Peyer's patch (tissue), 4 donors: ENCODE results near the gene ATP2B2. TPM values are rescaled to one million over a fixed set of nuclear protein-coding genes. Genes with fewer than 3 reads are reported as not detected.

Source experiments
- DNase-seq, 3 donors: peaks; one replicate each; pipeline ENCODE4 v3.0.0-alpha.2; 2017 to 2019
- H3K27ac ChIP-seq, 4 donors: fragments of 200-600 bp; sonication (generic); one replicate each; pipeline ENCODE4 v1.5.1; 2016 to 2019
- H3K27me3 ChIP-seq, 2 donors: fragments of 200-600 bp; sonication (generic); one replicate each; pipeline ENCODE4 v1.5.1; 2019
- H3K36me3 ChIP-seq, 3 donors: fragments of 200-600 bp; sonication (generic); one replicate each; pipeline ENCODE4 v1.5.1; 2016 to 2019
- H3K4me1 ChIP-seq, 4 donors: fragments of 200-600 bp; sonication (generic); one replicate each; pipeline ENCODE4 v1.5.1; 2016 to 2019
- H3K4me3 ChIP-seq, 4 donors: fragments of 200-600 bp; sonication (generic); 1 replicate in 3 of 4; 2 replicates in 1 of 4; pipeline ENCODE4 v1.5.1; 2016 to 2019; ENCODE audit warnings: mild to moderate bottlenecking in 1 of 4
- H3K9me3 ChIP-seq, 4 donors: fragments of 200-600 bp; sonication (generic); one replicate each; pipeline ENCODE4 v1.5.1; 2016 to 2019; ENCODE audit warnings: mild to moderate bottlenecking in 1 of 4
- POLR2A ChIP-seq, 2 donors: fragments of 450-650 bp; IDR thresholded peaks; one replicate each; pipeline ENCODE4 v1.5.1; 2017; ENCODE audit warnings: antibody characterized with exemption in 2 of 2, mild to moderate bottlenecking in 2 of 2, moderate library complexity in 2 of 2
- total RNA-seq, 4 donors: library from RNA; depleted of rRNA; stranded (reverse); fragments of >200 nt; gene quantifications; one replicate each; pipeline ENCODE4 v1.1.0, GENCODE V29; 2016
- TF ChIP-seq, protein P1 (sequence below), 6 experiments: fragments of 450-650 bp in 4 of 6; fragments of 200-600 bp in 2 of 6; sonication (generic) in 1 of 6; IDR thresholded peaks; one replicate each; pipeline ENCODE4 v1.5.1; 2017 to 2019; ENCODE audit warnings: antibody characterized with exemption in 6 of 6, mild to moderate bottlenecking in 3 of 6, moderate library complexity in 1 of 6

Gene ATP2B2
- total RNA-seq, 4 donors from 2014 or later = not detected

DNA sequence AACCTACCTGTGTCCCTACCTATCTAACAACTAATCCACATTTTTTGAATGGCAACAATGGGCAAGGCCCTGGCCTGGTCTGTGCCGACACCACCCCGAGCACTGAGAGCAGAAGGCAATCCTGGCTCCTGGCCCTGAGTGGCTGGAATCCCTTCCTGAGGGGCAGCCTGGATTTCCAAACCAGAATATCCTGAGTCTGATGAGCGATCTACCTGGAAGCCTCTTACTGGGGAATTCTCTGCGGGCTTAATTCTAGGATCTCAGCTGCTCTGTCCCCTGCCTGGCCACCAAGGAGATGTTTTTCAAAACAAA, 22.1 kb downstream of the ATP2B2 start:
- Histone ChIP-seq H3K27me3 (no peaks in the 10 kb centered on the region), H3K9me3 (no peaks in the 10 kb centered on the region), H3K36me3 (no peaks in the 10 kb centered on the region), H3K27ac (no peak overlapping the region), H3K4me1 (no peaks in the 10 kb centered on the region), H3K4me3 (no peak overlapping the region)
- no peak for DNase-seq
- TF ChIP-seq POLR2A (IDR thresholded peaks at IDR 0.05) = no peak
- TF ChIP-seq, protein P1, sequence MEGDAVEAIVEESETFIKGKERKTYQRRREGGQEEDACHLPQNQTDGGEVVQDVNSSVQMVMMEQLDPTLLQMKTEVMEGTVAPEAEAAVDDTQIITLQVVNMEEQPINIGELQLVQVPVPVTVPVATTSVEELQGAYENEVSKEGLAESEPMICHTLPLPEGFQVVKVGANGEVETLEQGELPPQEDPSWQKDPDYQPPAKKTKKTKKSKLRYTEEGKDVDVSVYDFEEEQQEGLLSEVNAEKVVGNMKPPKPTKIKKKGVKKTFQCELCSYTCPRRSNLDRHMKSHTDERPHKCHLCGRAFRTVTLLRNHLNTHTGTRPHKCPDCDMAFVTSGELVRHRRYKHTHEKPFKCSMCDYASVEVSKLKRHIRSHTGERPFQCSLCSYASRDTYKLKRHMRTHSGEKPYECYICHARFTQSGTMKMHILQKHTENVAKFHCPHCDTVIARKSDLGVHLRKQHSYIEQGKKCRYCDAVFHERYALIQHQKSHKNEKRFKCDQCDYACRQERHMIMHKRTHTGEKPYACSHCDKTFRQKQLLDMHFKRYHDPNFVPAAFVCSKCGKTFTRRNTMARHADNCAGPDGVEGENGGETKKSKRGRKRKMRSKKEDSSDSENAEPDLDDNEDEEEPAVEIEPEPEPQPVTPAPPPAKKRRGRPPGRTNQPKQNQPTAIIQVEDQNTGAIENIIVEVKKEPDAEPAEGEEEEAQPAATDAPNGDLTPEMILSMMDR (IDR thresholded peaks at IDR 0.05) = no peak

DNA sequence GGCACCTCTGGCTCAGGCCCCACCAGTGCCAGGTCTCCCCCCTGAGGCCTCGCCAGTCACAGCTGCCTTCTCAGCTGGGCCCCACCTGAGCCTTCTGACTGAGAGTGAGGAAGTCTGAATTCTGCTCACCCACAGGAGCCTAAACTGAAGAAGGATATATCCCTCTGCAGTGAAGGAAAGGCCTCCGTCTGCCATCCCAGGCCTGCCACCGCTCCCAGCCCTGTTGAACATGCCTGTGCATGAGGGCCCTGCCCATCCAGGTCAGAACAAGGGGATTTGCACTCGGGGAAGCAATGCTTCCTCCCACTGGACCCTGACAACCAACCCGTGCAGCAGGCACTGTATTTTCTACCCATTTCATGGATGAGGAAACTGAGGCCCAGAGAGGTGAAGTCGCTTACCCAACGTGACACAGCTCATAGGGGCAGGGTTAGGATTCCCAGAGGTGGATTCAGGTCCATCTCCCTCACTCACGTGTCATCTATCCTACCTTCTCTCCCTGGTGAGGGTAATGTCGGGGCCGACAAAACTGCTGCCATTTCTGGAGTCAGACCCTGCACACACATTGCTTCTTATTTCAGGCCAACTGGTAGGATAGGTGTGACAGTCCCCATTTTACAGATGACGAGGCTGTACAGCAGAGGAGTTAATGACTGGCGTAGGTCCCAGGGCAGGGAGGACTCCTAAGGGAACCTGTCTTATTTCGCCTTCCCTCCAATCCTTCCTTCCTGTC, 22.6 kb downstream of the ATP2B2 start:
- H3K27ac ChIP-seq = no peak overlapping the region
- no peak for TF ChIP-seq POLR2A (IDR thresholded peaks at IDR 0.05)
- TF ChIP-seq, protein P1 (IDR thresholded peaks at IDR 0.05) = no peak
- no peaks in the 10 kb centered on the region for H3K27me3 ChIP-seq
- no peaks in the 10 kb centered on the region for H3K4me1 ChIP-seq
- no peaks in the 10 kb centered on the region for H3K9me3 ChIP-seq
- H3K36me3 ChIP-seq = no peaks in the 10 kb centered on the region
- no peak for DNase-seq
- no peak overlapping the region for H3K4me3 ChIP-seq

DNA sequence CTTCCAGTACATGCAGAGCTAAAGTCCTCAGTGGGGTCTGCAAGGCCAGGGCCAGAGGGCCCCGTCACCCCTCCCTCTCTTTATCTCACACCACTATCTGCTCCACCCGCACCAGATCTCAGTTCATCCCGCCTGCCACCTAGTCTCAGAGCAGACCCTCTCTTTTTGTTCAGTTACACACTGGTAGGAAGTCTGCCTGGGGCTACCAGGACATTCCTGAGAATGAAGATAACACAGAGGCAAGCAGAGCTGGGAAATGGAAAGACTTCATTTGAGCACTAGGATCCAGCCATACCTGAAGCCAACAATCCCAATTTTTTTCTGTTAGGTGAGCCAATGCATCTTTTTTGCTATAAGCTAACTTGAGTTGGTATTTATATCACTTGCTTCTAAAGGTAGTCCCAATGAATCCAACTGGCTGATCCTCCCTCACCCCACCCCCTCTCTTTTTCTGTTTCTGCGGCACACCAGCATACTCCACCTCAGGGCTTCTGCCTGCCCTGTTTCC, 24.5 kb downstream of the ATP2B2 start:
- H3K9me3 ChIP-seq = no peaks in the 10 kb centered on the region
- H3K27ac ChIP-seq = no peak overlapping the region
- no peaks in the 10 kb centered on the region for H3K27me3 ChIP-seq
- TF ChIP-seq, protein P1 (IDR thresholded peaks at IDR 0.05) = no peak
- TF ChIP-seq POLR2A (IDR thresholded peaks at IDR 0.05) = no peak
- DNase-seq = no peak
- H3K4me1 ChIP-seq = no peaks in the 10 kb centered on the region
- H3K4me3 ChIP-seq = no peak overlapping the region
- H3K36me3 ChIP-seq = no peaks in the 10 kb centered on the region

DNA sequence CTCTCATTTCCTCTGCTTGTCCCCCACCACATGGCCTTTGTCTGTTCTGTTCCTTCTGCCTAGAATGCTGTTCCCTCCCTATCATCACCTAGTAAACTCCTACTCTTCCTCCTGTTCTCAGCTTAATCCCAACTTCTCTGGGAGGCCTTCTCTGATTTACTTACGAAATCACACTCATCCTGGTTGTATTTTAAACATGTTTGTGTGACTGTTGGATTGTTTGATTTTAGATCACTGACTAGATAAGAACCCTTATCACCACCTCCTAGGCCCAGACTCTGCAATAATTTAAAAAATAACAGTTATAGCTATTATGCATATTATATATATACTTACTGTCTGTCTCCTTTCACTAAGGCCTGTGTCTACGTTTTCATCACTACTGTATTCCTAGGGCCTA, 26.1 kb downstream of the ATP2B2 start:
- Histone ChIP-seq H3K27me3 (no peaks in the 10 kb centered on the region), H3K9me3 (no peaks in the 10 kb centered on the region), H3K27ac (no peak overlapping the region), H3K4me3 (no peak overlapping the region), H3K36me3 (no peaks in the 10 kb centered on the region), H3K4me1 (no peaks in the 10 kb centered on the region)
- DNase-seq = no peak
- no peak for TF ChIP-seq POLR2A (IDR thresholded peaks at IDR 0.05)
- TF ChIP-seq, protein P1 (IDR thresholded peaks at IDR 0.05) = no peak

DNA sequence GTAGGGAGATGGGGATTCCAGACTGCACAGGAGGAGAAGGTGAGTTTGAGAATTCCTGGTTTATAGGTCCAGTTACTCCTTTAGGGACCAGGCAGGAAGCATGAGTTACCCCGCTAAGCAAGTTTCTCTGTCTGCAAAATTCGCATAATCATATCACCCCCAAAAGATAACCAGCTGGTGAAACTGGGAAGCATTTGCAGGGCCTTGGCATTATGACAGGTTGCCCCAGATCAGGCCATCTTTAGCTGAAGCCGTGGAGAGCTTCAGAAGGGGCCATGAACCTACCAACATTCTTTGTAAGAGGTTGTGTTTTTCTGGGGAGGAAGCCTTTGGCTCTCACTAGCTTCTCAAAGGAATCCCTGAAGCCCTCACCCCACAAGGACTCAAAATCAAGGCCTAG, 29.4 kb downstream of the ATP2B2 start:
- H3K27me3 ChIP-seq = no peaks in the 10 kb centered on the region
- TF ChIP-seq POLR2A (IDR thresholded peaks at IDR 0.05) = no peak
- TF ChIP-seq, protein P1 (IDR thresholded peaks at IDR 0.05) = no peak
- H3K36me3 ChIP-seq = no peaks in the 10 kb centered on the region
- H3K27ac ChIP-seq = no peak overlapping the region
- no peak overlapping the region for H3K4me3 ChIP-seq
- H3K9me3 ChIP-seq = no peaks in the 10 kb centered on the region
- no peaks in the 10 kb centered on the region for H3K4me1 ChIP-seq
- DNase-seq = no peak
